ENCODE measurements around the gene CYP4F22.

Gene CYP4F22

DNA sequence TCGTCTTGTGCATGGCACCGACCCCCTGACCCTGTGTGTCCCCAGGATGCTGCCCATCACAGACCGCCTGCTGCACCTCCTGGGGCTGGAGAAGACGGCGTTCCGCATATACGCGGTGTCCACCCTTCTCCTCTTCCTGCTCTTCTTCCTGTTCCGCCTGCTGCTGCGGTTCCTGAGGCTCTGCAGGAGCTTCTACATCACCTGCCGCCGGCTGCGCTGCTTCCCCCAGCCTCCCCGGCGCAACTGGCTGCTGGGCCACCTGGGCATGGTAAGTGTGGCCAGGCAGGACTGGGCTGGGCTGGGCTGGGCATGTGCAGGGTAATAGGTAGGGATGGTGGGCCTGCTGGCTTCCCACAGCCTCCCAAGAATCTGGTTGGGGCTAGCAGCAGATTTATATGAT lies 17.0 kb downstream of the CYP4F22 start:
- no peaks in the 10 kb centered on the region for H3K36me3 ChIP-seq (ENCODE audit: insufficient read depth)
- no peak overlapping the region for H3K27ac ChIP-seq
- no peak overlapping the region for H3K9ac ChIP-seq
- H3K4me1 ChIP-seq (ENCODE audit: low read depth, poor library complexity, severe bottlenecking): no peaks in the 10 kb centered on the region
- TF ChIP-seq, protein P1, sequence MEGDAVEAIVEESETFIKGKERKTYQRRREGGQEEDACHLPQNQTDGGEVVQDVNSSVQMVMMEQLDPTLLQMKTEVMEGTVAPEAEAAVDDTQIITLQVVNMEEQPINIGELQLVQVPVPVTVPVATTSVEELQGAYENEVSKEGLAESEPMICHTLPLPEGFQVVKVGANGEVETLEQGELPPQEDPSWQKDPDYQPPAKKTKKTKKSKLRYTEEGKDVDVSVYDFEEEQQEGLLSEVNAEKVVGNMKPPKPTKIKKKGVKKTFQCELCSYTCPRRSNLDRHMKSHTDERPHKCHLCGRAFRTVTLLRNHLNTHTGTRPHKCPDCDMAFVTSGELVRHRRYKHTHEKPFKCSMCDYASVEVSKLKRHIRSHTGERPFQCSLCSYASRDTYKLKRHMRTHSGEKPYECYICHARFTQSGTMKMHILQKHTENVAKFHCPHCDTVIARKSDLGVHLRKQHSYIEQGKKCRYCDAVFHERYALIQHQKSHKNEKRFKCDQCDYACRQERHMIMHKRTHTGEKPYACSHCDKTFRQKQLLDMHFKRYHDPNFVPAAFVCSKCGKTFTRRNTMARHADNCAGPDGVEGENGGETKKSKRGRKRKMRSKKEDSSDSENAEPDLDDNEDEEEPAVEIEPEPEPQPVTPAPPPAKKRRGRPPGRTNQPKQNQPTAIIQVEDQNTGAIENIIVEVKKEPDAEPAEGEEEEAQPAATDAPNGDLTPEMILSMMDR (conservative IDR thresholded peaks at IDR 0.05; ENCODE audit: low read depth, low read length): no peak
- H4K20me1 ChIP-seq (ENCODE audit: insufficient read depth): no peaks in the 10 kb centered on the region
- no peak overlapping the region for H3K4me3 ChIP-seq (IDR thresholded peaks at IDR 0.05; ENCODE audit: insufficient read depth, low read depth, low read length)
- no peak overlapping the region for H2AFZ ChIP-seq (ENCODE audit: low read depth)
- H3K4me2 ChIP-seq: no peak overlapping the region
- peaks cover 9% of the 10 kb centered on the region; the same call in 1 of the 2 replicates for H3K27me3 ChIP-seq (ENCODE audit: insufficient read depth, low read depth)
- no peaks in the 10 kb centered on the region for H3K79me2 ChIP-seq (ENCODE audit: insufficient read depth, low read depth)

DNA sequence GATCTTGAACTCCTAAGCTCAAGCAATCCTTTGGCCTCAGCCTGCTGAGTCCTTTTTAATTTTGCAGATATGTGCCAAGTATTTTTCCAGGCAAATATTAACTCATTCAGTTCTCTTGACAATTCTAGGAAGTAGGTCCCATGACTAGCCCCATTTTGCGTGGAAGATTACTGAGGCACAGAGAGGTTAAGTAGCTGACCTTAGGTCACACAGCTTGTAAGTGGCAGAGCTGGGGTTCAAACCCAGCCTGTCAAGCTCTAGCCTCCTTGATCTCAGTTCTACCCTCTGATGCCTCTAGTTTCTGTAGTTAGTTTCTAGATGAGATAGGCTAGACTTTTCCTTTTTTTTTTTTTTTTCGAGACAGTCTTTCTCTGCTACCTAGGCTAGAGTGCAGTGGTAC lies 18.1 kb downstream of the CYP4F22 start:
- H3K36me3 ChIP-seq (ENCODE audit: insufficient read depth): no peaks in the 10 kb centered on the region
- H4K20me1 ChIP-seq (ENCODE audit: insufficient read depth): no peaks in the 10 kb centered on the region
- H3K4me2 ChIP-seq: no peak overlapping the region
- no peak overlapping the region for H3K9ac ChIP-seq
- no peaks in the 10 kb centered on the region for H3K79me2 ChIP-seq (ENCODE audit: insufficient read depth, low read depth)
- H3K4me1 ChIP-seq (ENCODE audit: low read depth, poor library complexity, severe bottlenecking): no peaks in the 10 kb centered on the region
- no peak overlapping the region for H3K27ac ChIP-seq
- H2AFZ ChIP-seq (ENCODE audit: low read depth): no peak overlapping the region
- peaks cover 9% of the 10 kb centered on the region; the same call in 1 of the 2 replicates for H3K27me3 ChIP-seq (ENCODE audit: insufficient read depth, low read depth)
- TF ChIP-seq, protein P1 (conservative IDR thresholded peaks at IDR 0.05; ENCODE audit: low read depth, low read length): no peak
- H3K4me3 ChIP-seq (IDR thresholded peaks at IDR 0.05; ENCODE audit: insufficient read depth, low read depth, low read length): no peak overlapping the region

DNA sequence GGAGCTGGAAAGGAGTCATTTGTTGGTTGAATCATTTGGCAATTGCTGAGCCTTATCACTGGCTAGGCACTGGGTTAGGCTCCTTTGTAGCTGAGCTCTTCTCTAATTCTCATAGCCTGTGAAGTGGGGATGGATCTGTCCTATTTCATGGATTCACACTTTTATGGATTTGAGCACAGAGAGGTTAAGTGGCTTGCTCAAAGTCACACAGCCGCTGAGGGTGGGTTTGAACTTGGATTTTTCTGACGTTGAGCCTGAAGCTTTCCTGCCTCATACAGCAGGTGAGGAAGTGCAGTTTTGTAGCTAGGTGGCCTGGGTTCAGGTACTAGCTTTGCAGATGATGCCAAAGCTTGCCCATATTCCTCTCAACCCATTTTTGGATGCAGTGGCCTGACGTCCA lies 19.4 kb downstream of the CYP4F22 start:
- Histone ChIP-seq H3K4me1 (ENCODE audit: low read depth, poor library complexity, severe bottlenecking) (no peaks in the 10 kb centered on the region), H3K9ac (no peak overlapping the region), H3K4me3 (IDR thresholded peaks at IDR 0.05; ENCODE audit: insufficient read depth, low read depth, low read length) (no peak overlapping the region), H4K20me1 (ENCODE audit: insufficient read depth) (no peaks in the 10 kb centered on the region), H2AFZ (ENCODE audit: low read depth) (no peak overlapping the region), H3K4me2 (no peak overlapping the region), H3K27ac (no peak overlapping the region), H3K79me2 (ENCODE audit: insufficient read depth, low read depth) (no peaks in the 10 kb centered on the region), H3K27me3 (ENCODE audit: insufficient read depth, low read depth) (peaks cover 8% of the 10 kb centered on the region; the same call in 1 of the 2 replicates), H3K36me3 (ENCODE audit: insufficient read depth) (no peaks in the 10 kb centered on the region)
- TF ChIP-seq, protein P1 (conservative IDR thresholded peaks at IDR 0.05; ENCODE audit: low read depth, low read length): no peak

DNA sequence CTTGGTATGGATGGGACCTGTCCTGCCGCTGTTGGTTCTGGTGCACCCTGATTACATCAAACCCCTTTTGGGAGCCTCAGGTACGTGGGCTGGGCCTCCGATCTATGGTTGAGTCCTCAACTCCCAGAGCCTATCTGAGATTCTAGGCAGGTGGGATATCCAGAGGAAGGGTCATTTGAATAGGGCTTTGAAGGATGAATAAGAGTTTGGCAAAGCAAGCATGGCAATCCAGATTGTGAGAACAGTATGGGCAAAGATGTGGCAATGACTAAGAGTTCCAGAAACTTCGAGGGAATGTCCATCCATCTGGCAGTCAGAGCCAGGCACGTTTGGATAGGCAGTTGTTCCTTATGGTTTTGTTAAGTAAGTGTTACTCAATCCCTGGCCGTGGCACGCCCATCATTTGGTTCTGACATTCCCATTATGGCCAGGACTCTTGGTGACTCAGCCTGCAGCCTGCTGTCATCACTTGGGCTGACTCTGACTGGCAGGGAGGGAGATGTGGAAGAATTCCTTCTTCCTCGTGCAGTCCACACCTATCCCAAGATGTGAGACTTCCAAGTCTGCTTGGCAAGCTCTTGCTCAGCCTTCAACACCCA lies 21.5 kb downstream of the CYP4F22 start:
- Histone ChIP-seq H3K4me3 (IDR thresholded peaks at IDR 0.05; ENCODE audit: insufficient read depth, low read depth, low read length) (no peak overlapping the region), H4K20me1 (ENCODE audit: insufficient read depth) (no peaks in the 10 kb centered on the region)

More for the DNA sequence above, 21.5 kb downstream of the CYP4F22 start:
- no peaks in the 10 kb centered on the region for H3K4me1 ChIP-seq (ENCODE audit: low read depth, poor library complexity, severe bottlenecking)
- TF ChIP-seq, protein P1 (conservative IDR thresholded peaks at IDR 0.05; ENCODE audit: low read depth, low read length): no peak
- no peaks in the 10 kb centered on the region; the same call in 1 of the 2 replicates for H3K27me3 ChIP-seq (ENCODE audit: insufficient read depth, low read depth)
- H3K9ac ChIP-seq: no peak overlapping the region
- H3K79me2 ChIP-seq (ENCODE audit: insufficient read depth, low read depth): no peaks in the 10 kb centered on the region
- no peak overlapping the region for H2AFZ ChIP-seq (ENCODE audit: low read depth)
- H3K4me2 ChIP-seq: no peak overlapping the region
- no peaks in the 10 kb centered on the region for H3K36me3 ChIP-seq (ENCODE audit: insufficient read depth)
- H3K27ac ChIP-seq: no peak overlapping the region

Measured in KMS-11 (cell line).